OCI-LY1 (cell line): ENCODE results near the gene SEMA3B.

Experiments
- EZH2 ChIP-seq: fragments of 200-600 bp; sonication (generic), shearing (Covaris generic); IDR thresholded peaks from 2 replicates; pipeline ENCODE4 v1.8.0; 2017; ENCODE audit warnings: borderline replicate concordance, mixed run types, mild to moderate bottlenecking, antibody characterized with exemption, low read length, moderate library complexity, mixed read lengths
- TF ChIP-seq, protein P1 (sequence below): fragments of 200-600 bp; sonication (generic), shearing (Covaris generic); IDR thresholded peaks from 2 replicates; pipeline ENCODE4 v1.5.1; 2017; ENCODE audit warnings: mild to moderate bottlenecking, antibody characterized with exemption, low read length, moderate library complexity, mixed read lengths

- TF ChIP-seq, protein P1, sequence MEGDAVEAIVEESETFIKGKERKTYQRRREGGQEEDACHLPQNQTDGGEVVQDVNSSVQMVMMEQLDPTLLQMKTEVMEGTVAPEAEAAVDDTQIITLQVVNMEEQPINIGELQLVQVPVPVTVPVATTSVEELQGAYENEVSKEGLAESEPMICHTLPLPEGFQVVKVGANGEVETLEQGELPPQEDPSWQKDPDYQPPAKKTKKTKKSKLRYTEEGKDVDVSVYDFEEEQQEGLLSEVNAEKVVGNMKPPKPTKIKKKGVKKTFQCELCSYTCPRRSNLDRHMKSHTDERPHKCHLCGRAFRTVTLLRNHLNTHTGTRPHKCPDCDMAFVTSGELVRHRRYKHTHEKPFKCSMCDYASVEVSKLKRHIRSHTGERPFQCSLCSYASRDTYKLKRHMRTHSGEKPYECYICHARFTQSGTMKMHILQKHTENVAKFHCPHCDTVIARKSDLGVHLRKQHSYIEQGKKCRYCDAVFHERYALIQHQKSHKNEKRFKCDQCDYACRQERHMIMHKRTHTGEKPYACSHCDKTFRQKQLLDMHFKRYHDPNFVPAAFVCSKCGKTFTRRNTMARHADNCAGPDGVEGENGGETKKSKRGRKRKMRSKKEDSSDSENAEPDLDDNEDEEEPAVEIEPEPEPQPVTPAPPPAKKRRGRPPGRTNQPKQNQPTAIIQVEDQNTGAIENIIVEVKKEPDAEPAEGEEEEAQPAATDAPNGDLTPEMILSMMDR: peak; percentile 69
- TF ChIP-seq EZH2: no peak
These were observed 11.7 kb upstream of the SEMA3B start for GRCh38 chr3:50256978-50257890.
